Hair follicular keratinocyte (primary cell): ENCODE measurements around the gene SLC12A9. TPM values are rescaled to one million over a fixed set of nuclear protein-coding genes. Genes with fewer than 3 reads are reported as not detected.

Experiments
- total RNA-seq: library from RNA; depleted of rRNA; stranded (reverse); fragments of >200 nt; gene quantifications from 2 replicates; pipeline ENCODE4 v1.2.3, GENCODE V29; 2015

Gene SLC12A9
- total RNA-seq = 16.4 and 18.4 TPM in 2 replicates

GRCh38 chr7:100852048-100852872 is at the start of gene SLC12A9:
TSS of gene SLC12A9 (plus strand) at chr7:100852713. CDS start at chr7:100854198, 1,485 bp downstream.

GRCh38 chr7:100827330-100828226 is 24.9 kb upstream of the SLC12A9 start, which contains the start of gene EPHB4:
TSS of gene EPHB4 (minus strand) at chr7:100827523. CDS start at chr7:100827030, 493 bp downstream.

GRCh38 chr7:100867040-100867775 is 14.7 kb downstream of the SLC12A9 start, which contains the start of gene TRIP6:
TSS of gene TRIP6 (plus strand) at chr7:100867387. CDS start at chr7:100867498, 111 bp downstream.

GRCh38 chr7:100874577-100875355 is 22.3 kb downstream of the SLC12A9 start, which contains the start of gene SRRT:
TSS of gene SRRT (plus strand) at chr7:100875103. CDS start at chr7:100875591, 488 bp downstream.

GRCh38 chr7:100888988-100889750 is 36.7 kb downstream of the SLC12A9 start, which contains the start of gene UFSP1:
TSS of gene UFSP1 (minus strand) at chr7:100889715. CDS start at chr7:100889271, 444 bp downstream.

GRCh38 chr7:100895701-100895955 is 43.1 kb downstream of the SLC12A9 start, which contains the start of gene ACHE:
TSS of gene ACHE (minus strand) at chr7:100895888. CDS start at chr7:100894232, 1,656 bp downstream.

Other genes starting within 250 kb of the SLC12A9 start
- 12.3 and 13.0 TPM in 2 replicates for gene MOSPD3, start 240.2 kb upstream of the SLC12A9 start, total RNA-seq
- 0.11 and 0.39 TPM in 2 replicates for gene TFR2, start 211.2 kb upstream of the SLC12A9 start, total RNA-seq
- not detected in 2 replicates for gene ACTL6B, start 196.3 kb upstream of the SLC12A9 start, total RNA-seq
- gene GNB2, start 179.0 kb upstream of the SLC12A9 start, total RNA-seq = 257 and 267 TPM in 2 replicates
- 7.9 and 9.4 TPM in 2 replicates for gene GIGYF1, start 158.5 kb upstream of the SLC12A9 start, total RNA-seq
- gene POP7, start 146.6 kb upstream of the SLC12A9 start, total RNA-seq = 40.1 and 58.6 TPM in 2 replicates
- gene EPO, start 132.2 kb upstream of the SLC12A9 start, total RNA-seq = not detected in 2 replicates
- gene ZAN, start 119.1 kb upstream of the SLC12A9 start, total RNA-seq = under 0.01 TPM in 1 of 2 replicates, not detected in the other
- gene EPHB4, start 25.2 kb upstream of the SLC12A9 start, total RNA-seq = 81.7 and 95.8 TPM in 2 replicates
- 151 and 191 TPM in 2 replicates for gene TRIP6, start 14.7 kb downstream of the SLC12A9 start, total RNA-seq
- gene SRRT, start 22.4 kb downstream of the SLC12A9 start, total RNA-seq = 44.3 and 90.3 TPM in 2 replicates
- gene UFSP1, start 37.0 kb downstream of the SLC12A9 start, total RNA-seq = 3.0 and 6.3 TPM in 2 replicates
- gene ACHE, start 43.2 kb downstream of the SLC12A9 start, total RNA-seq = 0.31 TPM in 1 of 2 replicates, not detected in the other
- not detected in 2 replicates for gene MUC3A, start 96.8 kb downstream of the SLC12A9 start, total RNA-seq
- 1.7 TPM in 1 of 2 replicates, not detected in the other for gene MUC12, start 116.9 kb downstream of the SLC12A9 start, total RNA-seq
- gene MUC17, start 167.4 kb downstream of the SLC12A9 start, total RNA-seq = not detected in 2 replicates
- 6.0 and 13.6 TPM in 2 replicates for gene TRIM56, start 232.8 kb downstream of the SLC12A9 start, total RNA-seq